T1000 (cell line): ENCODE data around the gene MAGI1.

Source experiments
- DNase-seq: peaks from one replicate; lab custom pipeline; 2025; ENCODE audit warnings: mixed read lengths; lab: John Stamatoyannopoulos, UW

The MAGI1 gene

GRCh38 chr3:65481085-65481484, 557.6 kb downstream of the MAGI1 start:
- no peak for DNase-seq

DNA sequence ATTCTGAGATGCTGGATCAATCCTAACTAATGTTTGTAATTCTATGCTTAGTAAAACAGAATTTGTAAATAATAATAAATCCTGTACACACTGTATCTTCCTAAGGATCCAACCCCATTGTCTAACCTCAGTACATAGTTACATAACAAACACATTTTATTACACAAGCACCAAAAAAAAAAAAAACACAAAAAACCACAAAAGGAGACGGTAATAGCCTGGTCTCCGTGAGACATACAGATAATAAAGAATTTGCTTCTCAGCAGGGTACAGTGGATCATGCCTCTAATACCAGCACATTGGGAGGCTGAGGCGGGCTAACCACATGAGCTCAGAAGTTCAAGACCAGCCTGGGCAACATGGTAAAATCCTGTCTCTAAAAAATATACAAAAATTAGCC, 558.7 kb downstream of the MAGI1 start:
- DNase-seq: no peak

- no peak for DNase-seq
These were observed 559.9 kb downstream of the MAGI1 start for GRCh38 chr3:65478551-65479500.

DNA sequence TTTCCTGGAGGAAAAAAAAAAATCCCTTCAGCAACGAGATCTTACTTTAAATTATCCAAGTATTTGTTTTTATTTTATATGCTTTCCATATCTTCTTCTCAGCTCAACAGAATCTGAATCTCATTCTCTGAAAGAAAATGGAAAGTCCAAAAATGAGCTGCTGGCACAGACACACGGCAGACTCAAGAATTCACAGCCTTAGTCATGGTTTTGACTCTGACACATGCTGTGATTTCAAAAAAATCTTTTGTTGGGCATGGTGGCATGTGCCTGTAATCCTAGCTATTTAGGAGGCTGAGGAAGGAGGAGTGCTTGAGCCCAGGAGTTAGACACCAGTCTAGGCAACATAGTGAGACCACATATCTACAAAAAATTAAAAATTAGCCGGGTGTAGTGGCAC, 565.0 kb downstream of the MAGI1 start:
- DNase-seq: no peak

DNA sequence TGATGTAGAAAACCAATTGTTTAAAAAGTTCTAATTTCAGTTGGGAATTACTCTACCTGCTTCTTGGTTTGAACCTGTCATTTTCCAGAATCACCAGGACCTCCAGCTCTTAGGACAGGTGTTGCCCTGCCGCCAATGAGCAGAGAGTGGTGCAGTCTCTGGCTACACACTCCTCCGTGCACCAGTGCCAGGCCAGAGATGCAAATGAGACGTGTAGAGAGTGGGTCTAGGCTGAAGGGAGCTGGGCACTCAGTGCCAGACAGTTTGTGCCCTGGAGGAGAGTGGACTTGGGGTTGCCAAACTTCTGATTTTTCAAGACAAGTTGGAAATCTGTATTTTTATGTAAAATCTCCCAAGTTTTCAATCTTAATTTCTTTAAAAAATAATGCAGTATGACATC, 566.2 kb downstream of the MAGI1 start:
- no peak for DNase-seq

DNA sequence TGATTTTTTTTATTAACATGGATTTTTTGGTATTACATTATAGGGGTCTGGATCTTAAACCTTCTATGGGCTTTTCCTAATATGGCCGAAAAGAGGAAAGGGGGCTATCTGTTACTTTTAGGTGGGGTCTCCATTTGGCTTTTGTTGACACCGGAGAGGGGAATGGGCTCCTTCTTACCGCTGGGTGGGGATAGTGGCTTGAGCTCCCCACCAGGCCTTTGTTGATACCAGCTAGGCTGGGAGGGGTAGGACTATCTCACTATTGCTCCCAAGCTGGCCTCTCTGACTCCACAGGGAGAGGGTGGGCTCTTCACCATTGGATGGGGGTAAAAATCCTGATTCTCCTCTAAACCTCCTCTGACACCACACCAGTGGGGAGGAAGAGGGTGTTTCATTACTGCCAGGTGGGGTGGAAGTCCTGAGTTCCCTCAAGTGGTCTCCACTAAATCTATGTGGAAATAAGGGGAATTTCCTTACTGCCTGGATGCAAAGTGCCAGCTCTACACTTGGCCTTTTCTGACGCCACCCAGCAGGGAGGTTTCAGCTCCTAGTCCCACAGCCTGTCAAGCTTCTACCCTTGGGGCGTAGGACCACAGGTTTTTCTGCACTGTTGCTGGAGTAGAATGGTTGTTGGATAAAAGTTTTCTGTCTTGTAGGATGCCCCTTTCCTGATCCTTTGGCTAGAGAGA, 572.3 kb downstream of the MAGI1 start:
- DNase-seq: no peak

DNA sequence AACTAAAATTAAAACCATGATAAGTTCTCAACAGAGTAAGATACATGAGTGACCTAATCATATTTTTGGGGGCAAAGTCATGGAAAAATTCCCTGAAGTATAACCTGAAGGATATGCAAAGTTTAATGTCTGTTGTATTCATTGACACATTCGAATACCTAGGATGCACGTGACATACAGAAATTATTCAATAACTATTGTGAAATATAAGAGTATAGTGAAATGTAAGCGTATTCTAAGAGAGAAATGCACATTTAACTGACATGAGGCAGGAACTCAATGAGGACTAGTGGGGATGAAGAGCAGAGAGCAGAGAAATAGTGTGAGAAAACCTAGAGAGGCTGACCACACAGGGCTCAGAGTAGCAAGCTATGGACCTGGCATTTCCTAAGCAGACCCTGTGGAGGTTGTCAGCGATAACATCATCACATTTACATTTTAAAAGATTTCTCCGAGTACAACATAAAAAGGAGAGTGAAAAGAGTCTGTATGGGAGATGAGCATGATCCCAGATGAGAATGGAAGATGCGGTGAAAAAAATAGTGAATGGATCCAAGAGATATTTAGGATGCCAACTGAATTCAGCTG, 588.8 kb downstream of the MAGI1 start:
- no peak for DNase-seq

- no peak for DNase-seq
These were observed 590.6 kb downstream of the MAGI1 start for GRCh38 chr3:65448120-65448519.

- no peak for DNase-seq
These were observed 593.0 kb downstream of the MAGI1 start for GRCh38 chr3:65445573-65446169.

GRCh38 chr3:65444447-65444815, 594.3 kb downstream of the MAGI1 start:
- DNase-seq: no peak

DNA sequence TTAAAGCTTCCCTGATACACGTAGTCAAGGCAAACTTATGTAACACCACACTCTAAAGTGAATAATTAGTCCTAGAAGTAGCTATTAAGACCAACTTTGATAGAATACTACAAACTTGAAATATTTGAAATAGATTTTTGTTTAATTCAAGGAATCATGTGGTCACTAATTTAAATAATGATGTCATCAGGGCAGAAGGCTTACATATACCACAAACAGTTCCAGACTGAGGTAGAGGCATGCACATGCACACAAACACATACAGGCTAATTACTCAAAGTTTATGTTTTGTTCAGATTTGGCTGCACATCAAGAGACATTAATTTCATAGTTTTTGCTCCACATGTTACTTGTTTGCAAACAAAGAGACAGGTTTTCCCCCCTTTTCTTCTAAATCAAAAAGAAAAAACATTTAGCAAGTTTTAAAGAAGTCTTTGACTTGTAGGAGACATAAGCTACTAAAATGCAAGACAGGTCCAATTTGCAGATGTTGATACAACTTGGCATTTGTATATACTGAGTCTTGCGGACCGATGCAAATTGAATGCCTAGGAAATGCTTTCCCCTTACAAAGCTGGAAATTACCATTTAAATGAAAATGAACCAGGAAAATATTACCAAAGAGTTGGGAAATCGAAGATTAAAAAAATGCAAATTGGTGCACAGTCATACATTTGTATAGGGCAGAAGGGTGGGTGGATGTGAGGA, 594.8 kb downstream of the MAGI1 start:
- no peak for DNase-seq

DNA sequence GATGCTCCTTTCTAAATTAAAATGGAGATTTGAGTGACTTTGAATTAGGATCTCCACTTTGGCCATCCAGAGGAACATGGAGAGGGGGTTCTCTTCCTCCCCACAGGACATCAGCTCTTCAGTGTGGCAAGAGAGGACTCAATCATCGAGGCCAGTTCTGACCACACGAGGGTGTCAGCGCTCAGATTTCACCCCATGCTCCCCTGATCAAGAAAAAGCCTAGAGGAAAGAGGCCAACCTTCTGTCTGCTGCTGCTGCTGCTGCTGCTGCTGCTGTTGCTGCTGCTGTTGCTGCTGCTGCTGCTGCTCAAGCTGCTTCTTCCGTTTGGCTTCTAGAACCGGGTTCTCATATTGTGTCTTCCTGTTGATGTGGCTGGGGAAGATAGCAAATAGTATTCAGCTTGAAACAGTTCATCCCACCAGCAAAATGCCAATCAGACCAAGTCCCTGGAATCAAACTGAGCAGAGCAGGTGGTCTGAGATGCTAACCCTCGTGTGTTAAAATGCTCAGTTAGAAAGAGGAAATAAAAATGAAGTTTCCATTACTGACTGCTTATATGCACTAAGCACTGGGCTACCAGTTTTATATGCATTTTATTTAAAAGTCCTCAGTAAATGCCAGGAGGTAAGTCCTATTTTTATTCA, 599.0 kb downstream of the MAGI1 start:
- DNase-seq: no peak

- no peak for DNase-seq
These were observed 600.1 kb downstream of the MAGI1 start for GRCh38 chr3:65438612-65439011.

DNA sequence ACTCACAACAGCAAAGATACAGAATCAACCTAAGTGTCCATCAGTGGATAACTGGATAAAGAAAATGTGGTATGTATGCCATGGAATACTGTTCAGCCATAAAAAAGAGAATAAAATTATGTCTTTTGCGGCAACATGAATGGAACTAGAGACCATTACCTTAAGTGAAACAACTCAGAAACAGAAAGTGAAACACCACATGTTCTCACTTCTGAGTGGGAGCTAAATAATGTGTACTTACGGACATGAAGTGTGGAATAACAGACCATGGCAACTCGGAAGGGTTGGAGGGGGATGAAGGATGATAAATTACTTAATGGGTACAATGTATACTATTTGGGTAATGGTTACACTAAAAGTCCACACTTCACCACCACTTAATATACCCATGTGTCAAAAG, 600.6 kb downstream of the MAGI1 start:
- no peak for DNase-seq

GRCh38 chr3:65436580-65436979, 602.1 kb downstream of the MAGI1 start:
- DNase-seq: no peak

DNA sequence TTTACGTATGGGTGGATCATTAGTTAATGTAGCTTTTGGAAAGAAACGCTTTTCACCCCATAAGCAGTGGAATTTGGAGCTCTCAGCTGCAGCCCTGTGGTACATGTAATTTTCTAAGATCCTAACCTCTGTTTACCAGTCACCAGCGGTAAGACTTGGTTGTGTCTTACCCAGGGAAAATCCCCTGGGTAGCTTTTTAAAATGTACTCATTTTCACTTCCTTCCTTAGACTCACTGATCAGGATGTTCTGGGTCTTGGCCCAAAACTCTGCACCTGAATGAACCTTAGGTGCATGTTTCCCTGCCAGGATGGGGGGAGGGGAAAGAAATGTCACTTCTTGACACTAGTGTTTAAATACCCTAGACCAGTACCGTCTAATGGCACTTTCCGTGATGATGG, 605.2 kb downstream of the MAGI1 start:
- no peak for DNase-seq

DNA sequence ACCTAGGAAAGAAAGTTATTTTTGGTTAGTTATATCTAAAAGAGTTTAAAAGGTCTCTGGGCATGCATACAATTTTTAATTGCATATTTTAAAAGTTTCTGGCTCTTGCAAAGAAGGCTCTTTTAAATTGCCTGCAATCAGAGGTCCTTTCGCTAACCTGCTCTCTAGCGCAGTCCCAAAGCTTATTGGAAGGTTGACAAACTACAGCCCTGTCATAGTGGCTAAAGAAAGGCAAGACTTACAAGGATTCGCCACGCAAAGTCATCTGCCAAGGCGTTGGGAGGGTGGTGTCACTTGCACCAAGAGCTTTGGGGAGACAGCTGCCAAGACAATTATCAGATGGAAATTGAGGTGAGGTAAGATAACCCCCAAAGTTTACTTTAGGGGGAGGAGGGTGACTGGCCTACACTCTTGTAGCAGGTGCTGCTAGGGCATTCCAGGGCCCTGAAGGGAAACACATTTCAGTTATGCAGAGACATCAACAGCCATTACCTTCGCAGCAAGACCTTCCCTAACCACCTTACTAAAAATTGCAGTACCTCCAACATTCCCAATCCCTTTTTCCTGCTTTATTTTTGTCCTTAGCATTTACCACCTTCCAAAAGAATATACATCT, 606.2 kb downstream of the MAGI1 start:
- DNase-seq: no peak

DNA sequence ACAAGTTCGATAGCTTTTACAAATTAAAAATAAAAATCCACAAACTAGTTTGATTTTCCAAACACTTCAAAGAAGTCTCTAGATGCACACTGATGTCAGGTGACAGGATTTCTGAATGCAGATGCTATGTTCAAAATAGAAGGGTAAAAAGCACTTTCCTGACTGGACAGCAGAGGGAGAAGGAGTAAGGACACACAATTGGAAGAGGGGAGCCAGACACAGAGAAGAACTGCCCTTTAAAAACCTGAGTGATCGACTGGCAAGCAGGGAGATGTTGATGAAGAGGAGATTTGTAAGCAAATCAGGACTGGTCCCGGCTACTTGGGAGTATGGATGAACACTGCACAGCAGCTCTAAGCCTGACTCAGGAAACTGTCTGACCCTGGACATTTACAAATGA, 612.8 kb downstream of the MAGI1 start:
- DNase-seq: no peak

GRCh38 chr3:65422154-65422553, 616.6 kb downstream of the MAGI1 start:
- DNase-seq: no peak

DNA sequence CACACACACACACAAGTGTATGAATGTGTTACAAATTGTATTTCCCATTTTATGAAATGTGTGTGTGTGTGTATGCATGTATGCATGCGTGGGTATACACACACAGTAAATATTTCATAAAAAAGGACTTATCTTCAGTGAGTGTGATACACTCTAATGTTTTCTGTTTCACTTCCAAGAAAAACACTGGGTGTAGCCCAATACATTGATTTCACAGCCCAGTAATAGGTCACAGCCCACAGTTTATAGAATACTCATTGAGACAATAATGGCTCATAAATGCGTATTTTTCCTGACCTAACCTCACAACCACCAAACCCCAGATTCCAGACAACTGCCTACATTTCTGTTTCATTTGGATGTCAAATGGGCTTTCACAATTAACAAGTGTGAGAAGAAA, 619.5 kb downstream of the MAGI1 start:
- no peak for DNase-seq

DNA sequence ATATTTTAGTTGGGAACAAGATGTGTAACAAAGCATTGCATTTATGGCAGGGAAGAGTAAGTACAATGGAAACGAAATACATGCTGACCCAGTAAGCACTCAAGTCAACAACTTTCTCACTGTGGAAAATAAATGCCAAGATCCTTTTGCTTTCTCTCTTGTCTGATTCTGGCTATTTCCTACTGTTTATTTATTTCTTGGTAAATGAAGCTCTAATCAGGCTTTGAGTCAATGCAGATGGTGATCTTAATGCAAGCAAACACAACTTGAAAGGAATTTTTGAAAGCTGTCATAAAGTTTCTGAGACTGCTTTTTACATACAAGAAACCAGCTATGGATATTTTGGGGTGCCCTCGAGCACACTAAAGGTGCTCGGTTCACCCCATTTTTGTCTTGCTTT, 624.8 kb downstream of the MAGI1 start:
- no peak for DNase-seq
